T-helper 2 cell treated with Interferon-gamma antibody and Interleukin-4, amounts not matched to agents 5 μg/mL and 100 μg/mL, for 36 hours (primary cell): ENCODE data around the gene AOX1.
"Not testable (repeated sequence)": the region's sequence is repeated elsewhere in the genome, so short reads cannot be mapped to it uniquely, and the experiment has no call there.

Experiments
- DNase-seq: peaks from one replicate; pipeline ENCODE4 v3.0.0; 2021; ENCODE audit warnings: low spot score
- H3K27ac Mint-ChIP-seq: one replicate; pipeline ENCODE4 v1.8.0; 2021; ENCODE audit warnings: mild to moderate bottlenecking, mixed read lengths
- H3K27me3 Mint-ChIP-seq: one replicate; pipeline ENCODE4 v1.8.0; 2021; ENCODE audit warnings: low read depth, mixed read lengths
- H3K36me3 Mint-ChIP-seq: one replicate; pipeline ENCODE4 v1.8.0; 2021; ENCODE audit warnings: low read depth, mixed read lengths
- H3K4me1 Mint-ChIP-seq: one replicate; pipeline ENCODE4 v1.8.0; 2021; ENCODE audit warnings: low read depth, mixed read lengths
- H3K4me3 Mint-ChIP-seq: one replicate; pipeline ENCODE4 v1.8.0; 2022; ENCODE audit warnings: mild to moderate bottlenecking, moderate library complexity, mixed read lengths
- H3K9me3 Mint-ChIP-seq: one replicate; pipeline ENCODE4 v1.8.0; 2021; ENCODE audit warnings: mixed read lengths

The AOX1 gene

GRCh38 chr2:200585730-200586643, at the start of gene AOX1:
TSS of gene AOX1 (plus strand) at chr2:200586014. CDS start at chr2:200586109, 95 bp downstream.
- Mint-ChIP-seq H3K4me3 (peak within 1 kb of the TSS; percentile 73), H3K27ac (no peak within 1 kb of the TSS), H3K4me1 (peaks cover 7% of the 10 kb centered on the region), H3K36me3 (peaks cover 24% of the 10 kb centered on the region), H3K9me3 (no peaks in the 10 kb centered on the region), H3K27me3 (peaks cover 5% of the 10 kb centered on the region)
- DNase-seq, result no peak

GRCh38 chr2:200538139-200538538, 47.7 kb upstream of the AOX1 start:
- Mint-ChIP-seq H3K9me3 (peaks cover 18% of the 10 kb centered on the region), H3K4me1 (peaks cover 5% of the 10 kb centered on the region), H3K4me3 (no peak overlapping the region), H3K36me3 (peaks cover 50% of the 10 kb centered on the region), H3K27ac (no peak overlapping the region), H3K27me3 (no peaks in the 10 kb centered on the region)
- DNase-seq, result no peak

DNA sequence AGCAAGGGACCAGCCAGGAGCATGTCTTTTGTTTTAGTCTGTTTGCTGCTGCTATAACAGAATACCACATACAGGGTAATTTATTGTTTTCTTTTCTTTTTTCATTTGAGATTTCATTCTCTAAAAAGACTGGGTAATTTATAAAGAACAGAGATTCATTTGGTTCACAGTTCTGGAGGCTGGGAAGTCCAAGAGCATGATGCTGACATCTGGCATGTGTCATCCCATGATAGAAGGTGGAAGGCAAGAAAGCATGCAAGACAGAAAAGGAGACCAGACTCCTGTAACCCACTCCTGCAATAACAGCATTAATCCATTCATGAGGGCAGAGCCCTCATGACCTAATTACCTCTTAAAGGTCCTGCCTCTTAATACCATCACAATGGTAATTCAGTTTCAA, 45.0 kb upstream of the AOX1 start:
- Mint-ChIP-seq H3K4me3 (no peak overlapping the region), H3K4me1 (peaks cover 4% of the 10 kb centered on the region), H3K36me3 (peaks cover 68% of the 10 kb centered on the region), H3K27ac (no peak overlapping the region), H3K27me3 (no peaks in the 10 kb centered on the region), H3K9me3 (peaks cover 25% of the 10 kb centered on the region)
- DNase-seq, result no peak

- not testable (repeated sequence) for DNase-seq, H3K4me1 Mint-ChIP-seq, H3K27me3 Mint-ChIP-seq, H3K4me3 Mint-ChIP-seq, H3K27ac Mint-ChIP-seq, H3K9me3 Mint-ChIP-seq
- peaks cover 64% of the 10 kb centered on the region for H3K36me3 Mint-ChIP-seq
Measured at GRCh38 chr2:200566596-200566995, 19.2 kb upstream of the AOX1 start.

DNA sequence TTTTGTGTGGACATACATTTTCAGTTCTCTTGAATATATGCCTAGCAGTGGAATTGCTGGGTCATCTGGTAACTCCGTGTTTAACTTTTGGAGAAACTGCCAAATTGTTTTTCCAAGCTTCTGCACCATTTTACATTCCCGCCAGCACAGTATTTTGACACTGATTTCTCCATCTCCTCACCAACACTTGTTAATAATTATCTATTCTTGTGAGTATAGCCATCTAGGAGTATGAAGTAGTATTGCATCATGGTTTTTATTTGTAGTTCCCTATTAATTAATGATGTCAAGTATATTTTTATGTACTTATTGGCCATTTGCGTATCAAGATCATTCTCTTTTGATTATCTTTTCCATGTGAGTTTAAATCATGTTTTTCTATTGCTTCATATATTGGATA, 17.9 kb upstream of the AOX1 start:
- Mint-ChIP-seq H3K27ac (no peak overlapping the region), H3K4me1 (peaks cover 5% of the 10 kb centered on the region), H3K9me3 (peaks cover 5% of the 10 kb centered on the region), H3K27me3 (no peaks in the 10 kb centered on the region), H3K4me3 (no peak overlapping the region), H3K36me3 (peaks cover 64% of the 10 kb centered on the region)
- no peak for DNase-seq

DNA sequence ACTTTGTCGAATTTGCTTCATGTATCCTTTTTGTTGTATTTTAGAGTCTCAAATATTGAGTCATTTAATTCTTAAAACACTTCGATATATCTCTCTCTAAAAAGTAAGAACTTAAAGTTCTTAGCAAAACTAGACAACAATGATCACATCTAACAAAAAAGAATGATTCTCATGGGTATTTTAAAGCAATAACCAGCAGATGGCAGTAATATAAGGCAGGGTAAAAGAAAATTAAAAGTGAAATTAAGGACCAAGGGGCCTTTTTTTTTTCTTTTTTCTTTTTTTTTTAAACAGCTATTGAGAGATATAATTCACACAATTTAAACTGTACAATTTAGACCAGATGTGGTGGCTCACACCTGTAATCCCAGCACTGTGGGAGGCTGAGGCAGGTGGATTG, 9.9 kb upstream of the AOX1 start:
- H3K4me1 Mint-ChIP-seq, result peaks cover 20% of the 10 kb centered on the region
- H3K27me3 Mint-ChIP-seq, result no peaks in the 10 kb centered on the region
- H3K27ac Mint-ChIP-seq, result no peak overlapping the region
- no peaks in the 10 kb centered on the region for H3K9me3 Mint-ChIP-seq
- H3K36me3 Mint-ChIP-seq, result peaks cover 66% of the 10 kb centered on the region
- DNase-seq, result no peak
- H3K4me3 Mint-ChIP-seq, result no peak overlapping the region

DNA sequence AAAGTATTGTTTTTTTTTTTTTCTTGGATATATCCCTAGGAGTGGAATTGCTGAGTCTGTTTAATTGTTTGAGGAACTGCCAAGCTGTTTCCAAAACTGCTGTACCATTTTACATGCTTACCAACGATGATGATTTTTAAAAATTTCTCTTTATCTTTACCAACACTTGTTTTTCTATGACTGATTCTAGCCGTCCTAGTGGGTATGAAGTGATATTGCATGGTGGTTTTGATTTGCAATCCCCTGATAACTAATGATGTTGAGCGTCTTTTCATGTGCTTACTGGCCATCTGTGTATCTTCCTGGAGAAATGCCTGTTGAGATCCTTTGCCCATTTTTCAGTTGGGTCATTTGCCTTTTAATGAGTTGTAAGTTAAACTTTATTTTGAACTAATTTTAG, 8.8 kb upstream of the AOX1 start:
- DNase-seq, result no peak
- Mint-ChIP-seq H3K36me3 (peaks cover 61% of the 10 kb centered on the region), H3K4me1 (peaks cover 20% of the 10 kb centered on the region), H3K27ac (no peak overlapping the region), H3K4me3 (no peak overlapping the region), H3K9me3 (no peaks in the 10 kb centered on the region), H3K27me3 (no peaks in the 10 kb centered on the region)

DNA sequence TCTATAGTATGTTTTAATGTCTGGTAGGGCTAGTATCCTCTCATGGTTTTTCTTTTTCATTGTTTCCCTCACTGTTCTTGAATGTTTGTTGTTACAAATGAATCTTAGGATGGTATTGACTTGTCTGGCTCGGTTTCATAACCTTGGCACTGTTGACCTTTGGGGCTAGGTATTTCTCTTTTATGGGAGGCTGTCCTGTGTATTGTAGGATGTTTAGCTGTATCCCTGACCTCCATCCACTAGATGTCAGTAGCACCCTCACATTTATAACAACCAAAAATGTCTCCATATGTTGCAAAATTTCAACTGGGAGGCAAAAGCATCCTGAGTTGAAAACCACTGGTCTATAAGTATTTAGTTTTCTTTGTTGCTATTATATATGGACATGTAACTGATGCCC, 7.0 kb upstream of the AOX1 start:
- Mint-ChIP-seq H3K27ac (no peak overlapping the region), H3K27me3 (no peaks in the 10 kb centered on the region), H3K9me3 (no peaks in the 10 kb centered on the region), H3K36me3 (peaks cover 53% of the 10 kb centered on the region), H3K4me1 (peaks cover 20% of the 10 kb centered on the region), H3K4me3 (no peak overlapping the region)
- DNase-seq, result no peak

DNA sequence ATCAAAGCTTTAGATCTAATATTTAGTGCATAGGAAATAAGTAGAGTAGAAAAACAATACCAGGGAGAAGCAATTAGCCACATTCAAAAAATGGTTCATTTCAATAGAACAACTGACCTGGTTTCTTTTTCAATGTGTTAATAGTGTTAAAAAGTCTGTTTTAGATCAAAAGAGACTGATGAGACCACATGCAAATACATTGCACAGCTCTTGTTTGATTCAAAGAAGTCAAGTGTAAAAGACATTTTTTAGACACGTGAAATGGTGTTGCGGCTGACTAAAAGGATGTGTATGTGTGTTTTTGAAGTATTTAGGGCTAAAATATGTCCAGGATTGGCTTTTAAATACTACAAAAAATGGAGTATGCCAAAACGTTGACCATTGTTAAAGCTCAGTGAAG, 1.2 kb upstream of the AOX1 start:
- Mint-ChIP-seq H3K36me3 (peaks cover 29% of the 10 kb centered on the region), H3K9me3 (no peaks in the 10 kb centered on the region), H3K27me3 (peaks cover 3% of the 10 kb centered on the region), H3K4me1 (peaks cover 7% of the 10 kb centered on the region), H3K27ac (no peak overlapping the region), H3K4me3 (peak overlapping the region; percentile 14)
- DNase-seq, result no peak

GRCh38 chr2:200585340-200585729, 479 bp upstream of the AOX1 start:
- peaks cover 5% of the 10 kb centered on the region for H3K27me3 Mint-ChIP-seq
- H3K9me3 Mint-ChIP-seq, result no peaks in the 10 kb centered on the region
- H3K36me3 Mint-ChIP-seq, result peaks cover 26% of the 10 kb centered on the region
- no peak overlapping the region for H3K27ac Mint-ChIP-seq
- peak overlapping the region; percentile 73 for H3K4me3 Mint-ChIP-seq
- DNase-seq, result no peak
- H3K4me1 Mint-ChIP-seq, result peaks cover 7% of the 10 kb centered on the region

GRCh38 chr2:200586644-200586975, 796 bp downstream of the AOX1 start:
- no peaks in the 10 kb centered on the region for H3K9me3 Mint-ChIP-seq
- H3K4me1 Mint-ChIP-seq, result peaks cover 7% of the 10 kb centered on the region
- H3K36me3 Mint-ChIP-seq, result peaks cover 20% of the 10 kb centered on the region
- H3K4me3 Mint-ChIP-seq, result peak overlapping the region; percentile 73
- no peak for DNase-seq
- H3K27me3 Mint-ChIP-seq, result peaks cover 6% of the 10 kb centered on the region
- no peak overlapping the region for H3K27ac Mint-ChIP-seq

GRCh38 chr2:200587007-200587616, 1.3 kb downstream of the AOX1 start:
- Mint-ChIP-seq H3K4me1 (peaks cover 7% of the 10 kb centered on the region), H3K36me3 (peaks cover 20% of the 10 kb centered on the region), H3K4me3 (no peak overlapping the region)

GRCh38 chr2:200588076-200588678, 2.4 kb downstream of the AOX1 start:
- Mint-ChIP-seq H3K4me1 (peaks cover 7% of the 10 kb centered on the region), H3K27ac (no peak overlapping the region), H3K4me3 (no peak overlapping the region), H3K27me3 (peaks cover 17% of the 10 kb centered on the region), H3K9me3 (no peaks in the 10 kb centered on the region), H3K36me3 (peaks cover 16% of the 10 kb centered on the region)
- DNase-seq, result no peak

More at GRCh38 chr2:200587007-200587616, 1.3 kb downstream of the AOX1 start:
- Mint-ChIP-seq H3K27ac (no peak overlapping the region), H3K27me3 (peaks cover 11% of the 10 kb centered on the region), H3K9me3 (no peaks in the 10 kb centered on the region)
- DNase-seq, result no peak

GRCh38 chr2:200590090-200590489, 4.3 kb downstream of the AOX1 start:
- no peak overlapping the region for H3K4me3 Mint-ChIP-seq
- H3K9me3 Mint-ChIP-seq, result no peaks in the 10 kb centered on the region
- peaks cover 7% of the 10 kb centered on the region for H3K4me1 Mint-ChIP-seq
- DNase-seq, result no peak
- H3K27me3 Mint-ChIP-seq, result peaks cover 23% of the 10 kb centered on the region
- no peaks in the 10 kb centered on the region for H3K36me3 Mint-ChIP-seq
- H3K27ac Mint-ChIP-seq, result no peak overlapping the region
